Lower leg skin (tissue), 4 donors: ENCODE data around the gene BIN2. TPM values are rescaled to one million over a fixed set of nuclear protein-coding genes. Genes with fewer than 3 reads are reported as not detected.
A peak's percentile ranks its signal among the peaks of the same experiment; 100 is the strongest.

ENCODE experiments used
- DNase-seq, 2 donors: peaks; one replicate each; pipeline ENCODE4 v3.0.0-alpha.2; 2019; ENCODE audit warnings: low spot score in 2 of 2
- H3K4me3 ChIP-seq: fragments of 200-600 bp; sonication (generic); 2 replicates; pipeline ENCODE4 v1.5.1; 2017; ENCODE audit warnings: mild to moderate bottlenecking, low read depth; ENCODE audit not compliant: poor library complexity, severe bottlenecking
- CTCF ChIP-seq, 3 donors: fragments of 450-650 bp; IDR thresholded peaks; one replicate each; pipeline ENCODE4 v1.5.1; 2016; ENCODE audit warnings: antibody characterized with exemption in 3 of 3, mild to moderate bottlenecking in 3 of 3, moderate library complexity in 2 of 3
- POLR2A ChIP-seq, 2 donors: fragments of 450-650 bp; IDR thresholded peaks; one replicate each; pipeline ENCODE4 v1.6.1; 2016 to 2017; ENCODE audit warnings: antibody characterized with exemption in 2 of 2, mild to moderate bottlenecking in 1 of 2, moderate library complexity in 1 of 2
- WGBS, 2 donors: methylation state at CpG; one replicate each; pipeline ENCODE4 v1.1.5; 2018; 5-methylcytosine and 5-hydroxymethylcytosine counted together
- intact Hi-C: fragments of 100-400 bp; cut with DNase I; formaldehyde crosslinking; loops from one replicate; pipeline ENCODE4 v1.15.0; 2023; ENCODE audit warnings: low total_unique reads
- total RNA-seq, 4 donors: library from RNA; depleted of rRNA; stranded (reverse); fragments of >200 nt; gene quantifications; one replicate each; pipeline ENCODE4 v1.1.0, GENCODE V29; 2016

The BIN2 gene
- total RNA-seq, 4 donors from 2014 or later: 0.38 to 2.4 (median 0.94) TPM

- 76 to 78% methylated on average over 17 of the region's 17 CpGs for WGBS, 2 donors
- TF ChIP-seq POLR2A (IDR thresholded peaks at IDR 0.05): no peak
- TF ChIP-seq CTCF (IDR thresholded peaks at IDR 0.05): no peak
- H3K4me3 ChIP-seq: no peak overlapping the region
- DNase-seq: peak; percentile 43 to 88
- intact Hi-C loops: no loop called here
These were observed 44.9 kb upstream of the BIN2 start for GRCh38 chr12:51368640-51369517.

GRCh38 chr12:51365276-51365675 lies 41.3 kb upstream of the BIN2 start:
- TF ChIP-seq CTCF (IDR thresholded peaks at IDR 0.05) (no peak), POLR2A (IDR thresholded peaks at IDR 0.05) (no peak)
- DNase-seq: no peak

GRCh38 chr12:51364001-51364400 lies 40.0 kb upstream of the BIN2 start:
- no peak overlapping the region for H3K4me3 ChIP-seq
- TF ChIP-seq POLR2A (IDR thresholded peaks at IDR 0.05) (no peak), CTCF (IDR thresholded peaks at IDR 0.05) (no peak)
- WGBS, 2 donors: 91 to 92% methylated on average over 10 to 11 of the region's 11 CpGs
- intact Hi-C loops: no loop called here
- DNase-seq: no peak

More at GRCh38 chr12:51365276-51365675, 41.3 kb upstream of the BIN2 start:
- 94 to 96% methylated on average over 10 of the region's 10 CpGs for WGBS, 2 donors
- no peak overlapping the region for H3K4me3 ChIP-seq
- intact Hi-C loops: no loop called here

- no peak overlapping the region for H3K4me3 ChIP-seq
- WGBS, 2 donors: 84 to 95% methylated on average over 2 of the region's 2 CpGs
- intact Hi-C loops: no loop called here
- TF ChIP-seq CTCF (IDR thresholded peaks at IDR 0.05) (no peak), POLR2A (IDR thresholded peaks at IDR 0.05) (no peak)
- no peak for DNase-seq
These were observed 38.9 kb upstream of the BIN2 start for GRCh38 chr12:51362747-51363342.

- no peak for DNase-seq
- 90 to 93% methylated on average over 6 of the region's 6 CpGs for WGBS, 2 donors
- TF ChIP-seq CTCF (IDR thresholded peaks at IDR 0.05) (no peak), POLR2A (IDR thresholded peaks at IDR 0.05) (no peak)
- H3K4me3 ChIP-seq: no peak overlapping the region
- intact Hi-C loops: no loop called here
These were observed 38.3 kb upstream of the BIN2 start for GRCh38 chr12:51362307-51362706.
